GM19455 (cell line): Measurements from ENCODE around the gene YPEL4.
"Not testable (repeated sequence)": the region's sequence is repeated elsewhere in the genome, so short reads cannot be mapped to it uniquely, and the experiment has no call there.

Source experiments
- ATAC-seq: cut with Tn5 transposase; IDR thresholded peaks from one replicate; pipeline ENCODE4 v1.9.1; 2021; ENCODE audit not compliant: unreplicated experiment

YPEL4 gene

GRCh38 chr11:57649826-57650738 lies at the start of gene YPEL4:
YPEL4 (minus strand) TSS chr11:57649912; CDS start chr11:57647107, 2,805 bp downstream.
- ATAC-seq = no peak

- no peak for ATAC-seq
Observed at GRCh38 chr11:57698843-57699365, 49.2 kb upstream of the YPEL4 start.

- ATAC-seq = not testable (repeated sequence)
Observed at GRCh38 chr11:57690474-57690873, 40.8 kb upstream of the YPEL4 start.

- ATAC-seq = no peak
Observed at GRCh38 chr11:57681168-57681567, 31.5 kb upstream of the YPEL4 start.

GRCh38 chr11:57680552-57680874 lies 30.8 kb upstream of the YPEL4 start:
- ATAC-seq = no peak

- no peak for ATAC-seq
Observed at GRCh38 chr11:57679396-57679795, 29.7 kb upstream of the YPEL4 start.

- ATAC-seq = no peak
Observed at GRCh38 chr11:57675176-57675941, 25.6 kb upstream of the YPEL4 start.

- ATAC-seq = no peak
Observed at GRCh38 chr11:57674251-57674650, 24.5 kb upstream of the YPEL4 start.

GRCh38 chr11:57668434-57668782 lies 18.7 kb upstream of the YPEL4 start:
- peak; percentile 15 for ATAC-seq

GRCh38 chr11:57667736-57668433 lies 18.2 kb upstream of the YPEL4 start, which contains the start of gene ZDHHC5:
ZDHHC5 (plus strand) TSS chr11:57668114; CDS start chr11:57673091, 4,977 bp downstream.
- peak; percentile 84 for ATAC-seq

- peak; percentile 69 for ATAC-seq
Observed at GRCh38 chr11:57667117-57667735, 17.5 kb upstream of the YPEL4 start.

- no peak for ATAC-seq
Observed at GRCh38 chr11:57663975-57664374, 14.3 kb upstream of the YPEL4 start.

GRCh38 chr11:57662893-57663292 lies 13.2 kb upstream of the YPEL4 start:
- no peak for ATAC-seq

GRCh38 chr11:57659669-57660068 lies 10.0 kb upstream of the YPEL4 start:
- no peak for ATAC-seq

- no peak for ATAC-seq
Observed at GRCh38 chr11:57658023-57658361, 8.3 kb upstream of the YPEL4 start.

GRCh38 chr11:57657194-57658022 lies 7.7 kb upstream of the YPEL4 start, which contains the start of gene CLP1:
CLP1 (plus strand) TSS chr11:57657762; CDS start chr11:57659477, 1,715 bp downstream.
- peak; percentile 99 for ATAC-seq

- ATAC-seq = no peak
Observed at GRCh38 chr11:57656885-57657193, 7.1 kb upstream of the YPEL4 start.

GRCh38 chr11:57653163-57653562 lies 3.5 kb upstream of the YPEL4 start:
- ATAC-seq = no peak

- no peak for ATAC-seq
Observed at GRCh38 chr11:57652662-57653061, 3.0 kb upstream of the YPEL4 start.

- ATAC-seq = not testable (repeated sequence)
Observed at GRCh38 chr11:57652230-57652629, 2.5 kb upstream of the YPEL4 start.
